ENCODE data around the gene FKBP11. TPM values are rescaled to one million over a fixed set of nuclear protein-coding genes. Genes with fewer than 3 reads are reported as not detected.

The FKBP11 gene
- total RNA-seq = 100 to 1,000 TPM; 131 TPM

GRCh38 chr12:48925304-48926011 is at the start of gene FKBP11:
TSS of gene FKBP11 (minus strand) at chr12:48925492. CDS start at chr12:48925428, 64 bp downstream.
- POLR2A ChIA-PET = interaction anchor here (0.5 to 2.3 kb wide), 11 partner anchors 9 to 397 kb away, joined by 3 to 9 read pairs (median 3); partner anchors contain the start of genes DDX23, TROAP and WNT10B
- CTCF ChIA-PET = interaction anchor here (0.8 to 2.8 kb wide), 16 partner anchors 9 to 145 kb away, joined by 3 to 15 read pairs (median 5); partner anchors contain the start of gene WNT1

GRCh38 chr12:48973941-48974673 is 48.8 kb upstream of the FKBP11 start:
- ChIA-PET CTCF (interaction anchor here (0.9 to 3.5 kb wide), 6 partner anchors 9 to 121 kb away, joined by 3 to 16 read pairs (median 4); no protein-coding TSS in a partner anchor), POLR2A (no interaction called here)

- POLR2A ChIA-PET = no interaction called here
- CTCF ChIA-PET = interaction anchor here (0.9 to 3.5 kb wide), 6 partner anchors 10 to 120 kb away, joined by 3 to 16 read pairs (median 4); no protein-coding TSS in a partner anchor
These were observed 48.2 kb upstream of the FKBP11 start for GRCh38 chr12:48973531-48973930.

- ChIA-PET CTCF (interaction anchor here (0.9 to 3.5 kb wide), 11 partner anchors 9 to 120 kb away, joined by 3 to 16 read pairs (median 5); partner anchors contain the start of gene ARF3), POLR2A (no interaction called here)
These were observed 47.7 kb upstream of the FKBP11 start for GRCh38 chr12:48972952-48973483.

- POLR2A ChIA-PET = no interaction called here
These were observed 47.1 kb upstream of the FKBP11 start for GRCh38 chr12:48972213-48972951.

GRCh38 chr12:48970702-48971334 is 45.5 kb upstream of the FKBP11 start:
- ChIA-PET CTCF (interaction anchor here (0.7 to 5.0 kb wide), 9 partner anchors 9 to 78 kb away, joined by 3 to 43 read pairs (median 7); partner anchors contain the start of genes ARF3, FKBP11 and WNT1), POLR2A (interaction anchor here (0.9 to 1.6 kb wide), 3 partner anchors 13 to 45 kb away, joined by 3 to 5 read pairs (median 3); no protein-coding TSS in a partner anchor)

More at GRCh38 chr12:48972213-48972951, 47.1 kb upstream of the FKBP11 start:
- CTCF ChIA-PET = interaction anchor here (0.5 to 3.5 kb wide), 9 partner anchors 10 to 330 kb away, joined by 3 to 16 read pairs (median 5); partner anchors contain the start of gene ARF3

- POLR2A ChIA-PET = interaction anchor here (1.1 to 1.6 kb wide), 2 partner anchors 14 to 44 kb away, joined by 3 to 5 read pairs; no protein-coding TSS in a partner anchor
- CTCF ChIA-PET = interaction anchor here (1.2 to 5.0 kb wide), 5 partner anchors 10 to 44 kb away, joined by 3 to 43 read pairs (median 10); partner anchors contain the start of genes FKBP11 and WNT1
These were observed 44.8 kb upstream of the FKBP11 start for GRCh38 chr12:48969833-48970701.

- ChIA-PET POLR2A (interaction anchor here (1.1 kb wide), 1 partner anchor 13 kb away, joined by 5 read pairs; no protein-coding TSS in a partner anchor), CTCF (interaction anchor here (1.3 to 5.0 kb wide), 5 partner anchors 10 to 28 kb away, joined by 3 to 43 read pairs (median 10); partner anchors contain the start of gene WNT1)
These were observed 44.0 kb upstream of the FKBP11 start for GRCh38 chr12:48969160-48969771.

- POLR2A ChIA-PET = no interaction called here
- CTCF ChIA-PET = interaction anchor here (1.0 to 5.0 kb wide), 6 partner anchors 10 to 28 kb away, joined by 3 to 43 read pairs (median 8); partner anchors contain the start of gene WNT1
These were observed 43.2 kb upstream of the FKBP11 start for GRCh38 chr12:48968467-48968866.

- POLR2A ChIA-PET = no interaction called here
- CTCF ChIA-PET = interaction anchor here (1.0 to 5.0 kb wide), 4 partner anchors 12 to 29 kb away, joined by 3 to 43 read pairs (median 20); partner anchors contain the start of gene WNT1
These were observed 42.7 kb upstream of the FKBP11 start for GRCh38 chr12:48967991-48968390.

GRCh38 chr12:48966177-48966895 is 41.0 kb upstream of the FKBP11 start:
- POLR2A ChIA-PET = no interaction called here
- CTCF ChIA-PET = interaction anchor here (0.7 to 5.0 kb wide), 6 partner anchors 9 to 78 kb away, joined by 3 to 43 read pairs (median 3); partner anchors contain the start of genes ARF3 and WNT1

GRCh38 chr12:48965298-48965838 is 40.1 kb upstream of the FKBP11 start:
- ChIA-PET CTCF (interaction anchor here (1.2 to 5.0 kb wide), 2 partner anchors 14 kb away, joined by 3 to 43 read pairs; partner anchors contain the start of gene WNT1), POLR2A (no interaction called here)

- POLR2A ChIA-PET = no interaction called here
- CTCF ChIA-PET = interaction anchor here (2.1 kb wide), 1 partner anchor 16 kb away, joined by 6 read pairs; the partner anchor contains the start of gene WNT1
These were observed 36.5 kb upstream of the FKBP11 start for GRCh38 chr12:48961801-48962200.

GRCh38 chr12:48961331-48961730 is 36.0 kb upstream of the FKBP11 start:
- POLR2A ChIA-PET = no interaction called here
- CTCF ChIA-PET = interaction anchor here (2.1 kb wide), 1 partner anchor 16 kb away, joined by 6 read pairs; the partner anchor contains the start of gene WNT1

GRCh38 chr12:48960834-48961233 is 35.5 kb upstream of the FKBP11 start:
- CTCF ChIA-PET = interaction anchor here (2.1 kb wide), 1 partner anchor 17 kb away, joined by 6 read pairs; the partner anchor contains the start of gene WNT1
- POLR2A ChIA-PET = no interaction called here

All from activated CD8-positive, alpha-beta memory T cell treated with anti-CD3 and anti-CD28 coated beads for 36 hours (primary cell).